Ovary (tissue), 9 donors: Measurements from ENCODE around the gene DDX4. TPM values are rescaled to one million over a fixed set of nuclear protein-coding genes. Genes with fewer than 3 reads are reported as not detected.
"Not testable (repeated sequence)": the region's sequence is repeated elsewhere in the genome, so short reads cannot be mapped to it uniquely, and the experiment has no call there.

Experiments
- DNase-seq, 5 donors: peaks; one replicate each; pipeline ENCODE4 v3.0.0-alpha.2; 2019 to 2020
- H3K27ac ChIP-seq, 2 donors: fragments of 200-600 bp; one replicate each; pipeline versions ENCODE4 v1.5.1 to v1.8.0; 2019 to 2022
- H3K27me3 ChIP-seq: fragments of 200-600 bp; one replicate; pipeline ENCODE4 v1.8.0; 2022
- H3K36me3 ChIP-seq: fragments of 200-600 bp; sonication (generic); one replicate; pipeline ENCODE4 v1.5.1; 2019
- H3K4me1 ChIP-seq: one replicate; pipeline ENCODE4 v1.8.1; 2013; ENCODE audit warnings: mild to moderate bottlenecking, moderate library complexity; ENCODE audit not compliant: insufficient read depth
- H3K4me3 ChIP-seq: fragments of 200-600 bp; sonication (generic); one replicate; pipeline ENCODE4 v1.5.1; 2017
- H3K9me3 ChIP-seq, 2 donors: fragments of 200-600 bp in 1 of 2; sonication (generic) in 1 of 2; one replicate each; pipeline versions ENCODE4 v1.5.1 to v1.8.1; 2013 to 2019; ENCODE audit warnings: mild to moderate bottlenecking in 1 of 2, moderate library complexity in 1 of 2
- CTCF ChIP-seq, 3 donors: fragments of 450-650 bp in 2 of 3; fragments of 200-600 bp in 1 of 3; IDR thresholded peaks; one replicate each; pipeline versions ENCODE4 v1.5.1 to v1.8.0; 2016 to 2022; ENCODE audit warnings: antibody characterized with exemption in 3 of 3, mild to moderate bottlenecking in 1 of 3
- EP300 ChIP-seq: sonication (generic); formaldehyde crosslinking; IDR thresholded peaks from one replicate; pipeline ENCODE4 v1.6.1; 2017; ENCODE audit warnings: antibody characterized with exemption
- POLR2A ChIP-seq: fragments of 450-650 bp; IDR thresholded peaks from one replicate; pipeline ENCODE4 v1.6.1; 2017; ENCODE audit warnings: antibody characterized with exemption, mild to moderate bottlenecking, moderate library complexity
- WGBS, 3 donors: extraction: QIAGEN DNeasy Blood & Tissue Kit in 1 of 3; methylation state at CpG; one replicate each; pipeline versions ENCODE4 v1.1.5 to v1.1.7; 2013 to 2017; 5-methylcytosine and 5-hydroxymethylcytosine counted together
- intact Hi-C, 4 donors: fragments of 100-400 bp; cut with DNase I; formaldehyde crosslinking; loops; one replicate each; pipeline versions ENCODE4 v1.11.0 to v1.15.1; 2022 to 2023
- polyA plus RNA-seq, 2 donors: library from polyadenylated mRNA; stranded (reverse); fragments of 200-250 nt in 1 of 2; fragments of 350-450 nt in 1 of 2; fragmentation: Illumina TruSeq in 1 of 2; extraction: RNeasy Lipid Tissue Mini Kit (QIAGEN cat#74804) in 1 of 2; gene quantifications; one replicate each; pipeline ENCODE4 v1.2.3, GENCODE V29; 2013 to 2014
- total RNA-seq, 7 donors: library from RNA; depleted of rRNA in 2 of 7; stranded (reverse); fragments of >200 nt in 2 of 7; fragmentation: NEBNext Ultra II Directional in 3 of 7; extraction: Animal tissue kit (Norgen Biotek cat#: 25700) in 3 of 7; gene quantifications; one replicate each; pipeline versions ENCODE4 v1.1.0 to v1.2.4, GENCODE V29; 2016 to 2023
- donor health status: DM: no; HTN: no; CAD: no; lungs with moderate emphysema.
- donor health status: DM: no; HTN: no; CAD: no.
- donor health status: Bipolar disorder and iron deficiency.
- donor health status: DM: yes; HTN: yes; CAD: no.
- donor health status: DM: no; HTN: no; CAD: no.
- donor health status: DM: yes; HTN: yes; CAD: no.

DDX4 gene
- total and polyA plus RNA-seq, 9 donors = 0.63 TPM; not detected in 8

- WGBS, 3 donors = 68 to 69% (median 68%) methylated on average over 3 of the region's 3 CpGs
- DNase-seq = no peak
- H3K4me1 ChIP-seq = no peaks in the 10 kb centered on the region
- no peak for TF ChIP-seq EP300
- TF ChIP-seq POLR2A = no peak
- no peak for TF ChIP-seq CTCF (IDR thresholded peaks at IDR 0.05)
- H3K27ac ChIP-seq = no peak overlapping the region
- H3K36me3 ChIP-seq = no peaks in the 10 kb centered on the region
- H3K9me3 ChIP-seq = no peaks in the 10 kb centered on the region
- H3K4me3 ChIP-seq = no peak overlapping the region
- H3K27me3 ChIP-seq = no peaks in the 10 kb centered on the region
- intact Hi-C loops = loop anchor here (5.0 to 10.0 kb wide), 3 partner anchors 282 to 352 kb away; no protein-coding TSS in a partner anchor
Measured at GRCh38 chr5:55694152-55694830, 43.6 kb upstream of the DDX4 start.

GRCh38 chr5:55696704-55697103, 41.2 kb upstream of the DDX4 start:
- not testable (repeated sequence) for H3K27ac ChIP-seq, H3K9me3 ChIP-seq, H3K27me3 ChIP-seq, H3K4me3 ChIP-seq, DNase-seq, H3K36me3 ChIP-seq, H3K4me1 ChIP-seq
- WGBS, 3 donors = 95 to 98% methylated on average over 19 to 31 of the region's 31 CpGs; no CpG with 5 or more reads in 1 of the 3 donors
- intact Hi-C loops = loop anchor here in 2 of 4 donors (10.0 kb wide), 1 partner anchor 352 kb away; no protein-coding TSS in a partner anchor

GRCh38 chr5:55699041-55699688, 38.7 kb upstream of the DDX4 start:
- Histone ChIP-seq H3K4me1 (no peaks in the 10 kb centered on the region), H3K36me3 (no peaks in the 10 kb centered on the region), H3K27me3 (no peaks in the 10 kb centered on the region), H3K27ac (no peak overlapping the region), H3K9me3 (no peaks in the 10 kb centered on the region), H3K4me3 (no peak overlapping the region)
- no peak for DNase-seq
- 91 to 98% (median 98%) methylated on average over 3 of the region's 3 CpGs for WGBS, 3 donors
- intact Hi-C loops = loop anchor here in 2 of 4 donors (10.0 kb wide), 1 partner anchor 354 kb away; no protein-coding TSS in a partner anchor
- TF ChIP-seq EP300 (no peak), POLR2A (no peak), CTCF (IDR thresholded peaks at IDR 0.05) (no peak)

GRCh38 chr5:55700745-55701144, 37.1 kb upstream of the DDX4 start:
- WGBS, 3 donors = 47 to 93% (median 90%) methylated on average over 2 of the region's 2 CpGs
- Histone ChIP-seq H3K27ac (no peak overlapping the region), H3K4me1 (no peaks in the 10 kb centered on the region), H3K9me3 (no peaks in the 10 kb centered on the region), H3K4me3 (no peak overlapping the region), H3K36me3 (no peaks in the 10 kb centered on the region), H3K27me3 (no peaks in the 10 kb centered on the region)
- DNase-seq = no peak
- TF ChIP-seq CTCF (IDR thresholded peaks at IDR 0.05) (no peak), POLR2A (no peak), EP300 (no peak)
- intact Hi-C loops = no loop called here
